BJ (cell line): ENCODE measurements around the gene COL6A1. TPM values are rescaled to one million over a fixed set of nuclear protein-coding genes. Genes with fewer than 3 reads are reported as not detected.

Experiments
- CTCF ChIA-PET: fragments of 350-600 bp; formaldehyde crosslinking; extraction: SDS; loops from one replicate; lab custom pipeline; 2021; ENCODE audit warnings: antibody characterized with exemption, inconsistent platforms; lab: Yijun Ruan, JAX
- POLR2A ChIA-PET: fragments of 300-600 bp; sonication (Branson Sonifier 250); formaldehyde crosslinking; extraction: SDS; loops from one replicate; lab custom pipeline; 2021; ENCODE audit warnings: antibody characterized with exemption; lab: Charles Lee
- DNase-seq: peaks from one replicate; pipeline ENCODE4 v3.0.0-alpha.2; 2011; ENCODE audit warnings: low read depth
- H3K27me3 ChIP-seq: 2 replicates; pipeline ENCODE4 v1.6.0; 2011; ENCODE audit warnings: low read length; ENCODE audit not compliant: control insufficient read depth, insufficient read depth
- H3K36me3 ChIP-seq: 2 replicates; pipeline ENCODE4 v1.5.1; 2011; ENCODE audit warnings: low read length; ENCODE audit not compliant: control insufficient read depth, insufficient read depth
- H3K4me3 ChIP-seq: 2 replicates; pipeline ENCODE4 v1.5.1; 2011; ENCODE audit warnings: low read depth, mild to moderate bottlenecking, control low read depth, low read length
- polyA plus RNA-seq: library from polyadenylated mRNA; depleted of rRNA; stranded (reverse); fragments of >200 nt; gene quantifications from 2 replicates; pipeline ENCODE4 v1.2.3, GENCODE V29; 2011
- TF ChIP-seq, protein P1 (sequence below): IDR thresholded peaks from 2 replicates; pipeline ENCODE4 v1.5.1; 2011; ENCODE audit warnings: low read depth, mild to moderate bottlenecking, control low read depth, inconsistent platforms, low read length, moderate library complexity; ENCODE audit not compliant: insufficient read depth

COL6A1 gene
- polyA plus RNA-seq, 1 experiment = 672 TPM

DNA sequence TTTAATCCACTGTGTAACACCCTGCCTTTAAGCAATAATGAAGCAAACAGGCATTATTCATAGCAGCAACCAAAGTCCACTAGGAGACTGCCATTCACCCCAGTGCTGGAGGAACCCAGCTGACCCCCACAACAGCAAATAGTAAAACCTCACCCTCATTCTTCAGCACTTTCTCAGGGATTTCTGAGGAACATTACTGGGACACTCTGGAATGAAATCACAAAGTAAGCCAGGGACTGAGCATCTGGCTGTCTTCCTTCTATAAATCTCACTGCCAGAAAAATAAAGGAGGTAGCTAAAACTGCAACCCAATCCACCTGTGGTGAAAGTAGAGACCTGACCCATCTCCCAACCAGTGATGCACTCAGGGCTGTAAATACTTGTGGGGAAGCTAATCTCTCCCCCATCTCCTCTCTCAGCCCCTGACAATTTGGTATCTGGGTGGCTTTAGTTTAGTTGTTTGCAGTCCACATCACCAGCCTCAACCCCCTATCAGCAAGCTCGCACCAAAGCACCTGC lies 47.1 kb downstream of the COL6A1 start:
- Histone ChIP-seq H3K4me3 (no peak overlapping the region), H3K36me3 (no peaks in the 10 kb centered on the region), H3K27me3 (no peaks in the 10 kb centered on the region)
- ChIA-PET CTCF (interaction anchor here (1.1 to 2.0 kb wide), 3 partner anchors 28 to 64 kb away, joined by 3 to 8 read pairs (median 4); no protein-coding TSS in a partner anchor), POLR2A (interaction anchor here (0.6 kb wide), 1 partner anchor 438 kb away, joined by 3 read pairs; no protein-coding TSS in a partner anchor)
- TF ChIP-seq, protein P1, sequence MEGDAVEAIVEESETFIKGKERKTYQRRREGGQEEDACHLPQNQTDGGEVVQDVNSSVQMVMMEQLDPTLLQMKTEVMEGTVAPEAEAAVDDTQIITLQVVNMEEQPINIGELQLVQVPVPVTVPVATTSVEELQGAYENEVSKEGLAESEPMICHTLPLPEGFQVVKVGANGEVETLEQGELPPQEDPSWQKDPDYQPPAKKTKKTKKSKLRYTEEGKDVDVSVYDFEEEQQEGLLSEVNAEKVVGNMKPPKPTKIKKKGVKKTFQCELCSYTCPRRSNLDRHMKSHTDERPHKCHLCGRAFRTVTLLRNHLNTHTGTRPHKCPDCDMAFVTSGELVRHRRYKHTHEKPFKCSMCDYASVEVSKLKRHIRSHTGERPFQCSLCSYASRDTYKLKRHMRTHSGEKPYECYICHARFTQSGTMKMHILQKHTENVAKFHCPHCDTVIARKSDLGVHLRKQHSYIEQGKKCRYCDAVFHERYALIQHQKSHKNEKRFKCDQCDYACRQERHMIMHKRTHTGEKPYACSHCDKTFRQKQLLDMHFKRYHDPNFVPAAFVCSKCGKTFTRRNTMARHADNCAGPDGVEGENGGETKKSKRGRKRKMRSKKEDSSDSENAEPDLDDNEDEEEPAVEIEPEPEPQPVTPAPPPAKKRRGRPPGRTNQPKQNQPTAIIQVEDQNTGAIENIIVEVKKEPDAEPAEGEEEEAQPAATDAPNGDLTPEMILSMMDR = no peak
- DNase-seq = peak; percentile 81

DNA sequence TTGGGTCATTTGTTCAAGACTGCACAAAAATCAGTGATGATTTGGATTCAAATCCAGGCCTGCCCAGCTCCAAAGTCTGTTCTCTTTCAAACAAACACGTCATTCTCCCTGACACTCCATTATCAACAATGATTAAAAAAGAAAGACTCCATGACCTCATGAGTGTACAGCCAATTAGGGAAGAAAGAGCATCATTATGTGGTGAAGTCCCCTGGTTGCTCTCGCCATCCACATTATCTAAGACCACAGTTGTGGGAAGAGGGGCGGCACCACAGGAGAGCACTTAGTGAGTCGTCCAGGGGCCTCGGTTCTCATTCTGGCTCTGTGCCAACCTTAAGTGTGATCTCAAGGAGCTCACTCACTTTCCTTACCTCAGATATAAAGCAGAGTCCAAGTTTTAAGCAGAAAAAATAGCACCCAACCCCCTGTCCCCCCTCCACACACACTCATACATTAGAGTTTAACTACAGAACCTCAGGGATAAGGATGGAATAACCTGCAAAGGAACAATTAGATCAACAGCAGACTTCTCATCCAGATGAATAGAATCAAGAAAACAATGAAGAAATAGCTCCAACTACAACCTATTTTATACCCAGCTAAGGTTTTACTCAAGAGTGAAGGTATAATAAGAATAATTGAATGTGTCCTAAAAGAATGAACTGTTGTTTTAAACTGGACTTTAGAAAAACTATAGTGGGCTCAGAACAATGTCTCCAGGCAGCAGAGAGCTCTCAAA lies 47.8 kb downstream of the COL6A1 start:
- TF ChIP-seq, protein P1 = no peak
- H3K27me3 ChIP-seq = no peaks in the 10 kb centered on the region
- ChIA-PET CTCF (interaction anchor here (0.6 to 2.0 kb wide), 2 partner anchors 15 to 56 kb away, joined by 3 to 8 read pairs; no protein-coding TSS in a partner anchor), POLR2A (interaction anchor here (0.6 kb wide), 1 partner anchor 439 kb away, joined by 3 read pairs; no protein-coding TSS in a partner anchor)
- DNase-seq = no peak
- no peaks in the 10 kb centered on the region for H3K36me3 ChIP-seq
- H3K4me3 ChIP-seq = no peak overlapping the region

DNA sequence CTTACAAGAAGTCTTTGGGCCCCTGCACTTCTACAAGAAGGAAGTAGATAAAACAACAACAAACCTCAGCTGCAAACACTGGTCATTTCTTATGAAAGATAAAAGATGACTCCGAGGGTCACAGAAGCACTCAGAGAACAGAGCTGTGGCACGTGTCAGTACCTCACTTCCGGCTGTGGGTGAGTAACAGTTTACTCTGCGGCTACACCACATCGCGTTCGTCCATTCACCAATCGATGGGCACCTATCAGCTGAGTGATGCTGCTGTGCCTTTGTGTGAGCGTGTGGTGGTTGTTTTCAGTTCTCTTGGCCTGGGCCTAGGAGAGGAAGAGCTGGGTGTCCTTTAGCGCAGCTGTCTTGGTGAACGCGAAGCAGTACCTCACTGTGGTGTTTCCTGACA lies 49.9 kb downstream of the COL6A1 start:
- no peak for DNase-seq
- ChIA-PET CTCF (no interaction called here), POLR2A (no interaction called here)
- TF ChIP-seq, protein P1 = no peak
- H3K36me3 ChIP-seq = no peaks in the 10 kb centered on the region
- H3K4me3 ChIP-seq = no peak overlapping the region
- H3K27me3 ChIP-seq = no peaks in the 10 kb centered on the region

DNA sequence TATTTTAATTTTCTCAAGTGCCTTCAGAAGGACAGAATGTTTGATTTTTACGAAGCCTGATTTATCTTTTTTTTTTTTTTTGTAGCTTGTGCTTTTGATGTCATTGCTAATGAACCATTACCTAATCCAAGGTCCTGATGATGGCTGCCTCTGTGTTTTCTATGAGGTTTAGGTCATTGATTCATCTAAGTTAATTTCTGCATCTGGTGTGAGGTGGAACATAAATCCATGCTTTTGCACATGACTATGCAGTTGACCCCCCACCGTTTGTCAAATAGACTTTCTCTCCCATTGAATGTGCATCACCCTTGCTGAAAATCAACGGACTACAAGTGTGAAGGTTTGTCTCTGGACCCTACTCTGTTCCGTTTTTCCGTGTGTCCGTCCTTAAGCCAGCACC lies 50.5 kb downstream of the COL6A1 start:
- H3K36me3 ChIP-seq = no peaks in the 10 kb centered on the region
- DNase-seq = no peak
- no peaks in the 10 kb centered on the region for H3K27me3 ChIP-seq
- POLR2A ChIA-PET = no interaction called here
- H3K4me3 ChIP-seq = no peak overlapping the region
- TF ChIP-seq, protein P1 = no peak
- CTCF ChIA-PET = no interaction called here

DNA sequence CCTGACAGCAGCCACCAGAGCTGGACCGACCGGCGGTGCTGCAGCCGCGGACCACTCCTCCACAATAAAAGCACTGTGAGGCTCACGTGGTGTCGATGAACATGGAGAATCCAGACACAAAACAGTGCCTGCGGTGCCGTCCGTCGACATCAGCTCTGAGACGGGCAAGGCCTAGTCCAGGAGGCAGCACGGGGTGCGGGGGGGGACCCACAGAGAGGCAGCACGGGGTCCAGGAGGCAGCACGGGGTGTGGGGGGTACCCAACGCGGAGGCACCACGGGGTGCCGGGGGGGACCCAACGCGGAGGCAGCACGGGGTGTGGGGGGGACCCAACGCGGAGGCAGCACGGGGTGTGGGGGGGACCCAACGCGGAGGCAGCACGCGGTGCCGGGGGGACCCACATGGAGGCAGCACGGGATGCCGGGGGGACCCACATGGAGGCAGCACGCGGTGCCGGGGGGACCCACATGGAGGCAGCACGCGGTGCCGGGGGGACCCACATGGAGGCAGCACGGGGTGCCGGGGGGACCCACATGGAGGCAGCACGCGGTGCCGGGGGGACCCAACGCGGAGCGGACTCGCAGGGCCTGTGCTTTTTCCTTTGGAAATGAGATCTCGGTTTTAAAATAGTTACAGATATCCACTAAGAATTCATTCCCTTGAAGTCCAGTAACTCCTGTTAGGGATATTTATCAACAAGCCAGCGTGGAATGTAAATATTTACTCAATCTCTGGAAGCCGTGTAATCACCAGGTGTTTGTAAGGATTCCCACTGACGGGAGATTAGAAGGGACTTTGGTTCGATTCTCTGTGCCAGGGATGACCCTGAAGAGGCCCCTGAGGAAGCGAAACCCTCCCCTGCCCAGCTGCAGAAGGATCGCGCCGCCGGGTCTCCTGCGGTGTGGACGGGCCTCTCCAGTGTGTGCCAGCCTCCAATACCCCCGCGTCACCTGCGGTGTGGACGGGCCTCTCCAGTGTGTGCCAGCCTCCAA lies 52.1 kb downstream of the COL6A1 start:
- H3K36me3 ChIP-seq = no peaks in the 10 kb centered on the region
- CTCF ChIA-PET = no interaction called here
- POLR2A ChIA-PET = no interaction called here
- no peak overlapping the region for H3K4me3 ChIP-seq
- no peaks in the 10 kb centered on the region for H3K27me3 ChIP-seq
- TF ChIP-seq, protein P1 = no peak
- no peak for DNase-seq
